Cardiac muscle cell (in vitro differentiated cells and primary cell): ENCODE results near the gene TM4SF20. TPM values are rescaled to one million over a fixed set of nuclear protein-coding genes. Genes with fewer than 3 reads are reported as not detected.

Experiments
- DNase-seq, 2 donors: peaks; one replicate each; pipeline versions ENCODE4 v3.0.0 to v3.0.0-alpha.2; 2010 to 2017; ENCODE audit warnings: low read depth in 1 of 2, low spot score in 1 of 2
- H3K27ac ChIP-seq: fragments of 200-600 bp; sonication (generic); 2 replicates; pipeline ENCODE4 v1.5.1; 2016
- H3K27me3 ChIP-seq: fragments of 200-600 bp; sonication (generic); 2 replicates; pipeline ENCODE4 v1.6.0; 2016; ENCODE audit warnings: control low read depth
- H3K36me3 ChIP-seq: fragments of 200-600 bp; sonication (generic); 2 replicates; pipeline ENCODE4 v1.5.1; 2016; ENCODE audit warnings: control low read depth
- H3K4me1 ChIP-seq: fragments of 200-600 bp; sonication (generic); 2 replicates; pipeline ENCODE4 v1.8.1; 2017; ENCODE audit warnings: low read depth, mild to moderate bottlenecking, mixed run types
- H3K4me3 ChIP-seq: fragments of 200-600 bp; sonication (generic); 2 replicates; pipeline ENCODE4 v1.5.1; 2016; ENCODE audit warnings: mild to moderate bottlenecking
- H3K9me3 ChIP-seq: fragments of 200-600 bp; sonication (generic); 2 replicates; pipeline ENCODE4 v1.5.1; 2017; ENCODE audit warnings: low read depth, mild to moderate bottlenecking, control low read depth
- CTCF ChIP-seq: IDR thresholded peaks from 2 replicates; pipeline ENCODE4 v1.5.1; 2012; ENCODE audit warnings: low read depth, mild to moderate bottlenecking, low read length
- polyA plus RNA-seq: library from polyadenylated mRNA; unstranded; fragments of >200 nt; fragmentation: Nextera tagmentation; extraction: Ambion mirVana; gene quantifications from 2 replicates; pipeline ENCODE4 v1.2.1, GENCODE V29; 2016
- total RNA-seq: library from RNA; depleted of rRNA; stranded (reverse); fragments of >200 nt; gene quantifications from 2 replicates; pipeline ENCODE4 v1.2.3, GENCODE V29; 2016

TM4SF20 gene
- total and polyA plus RNA-seq, 2 experiments from 2014 or later, result not detected

GRCh38 chr2:227323818-227324217, 55.3 kb downstream of the TM4SF20 start:
- no peaks in the 10 kb centered on the region for H3K36me3 ChIP-seq
- no peak overlapping the region for H3K4me3 ChIP-seq
- H3K4me1 ChIP-seq, result peaks cover 8% of the 10 kb centered on the region
- H3K9me3 ChIP-seq, result no peaks in the 10 kb centered on the region
- no peaks in the 10 kb centered on the region for H3K27me3 ChIP-seq
- no peak for TF ChIP-seq CTCF
- DNase-seq, result no peak
- H3K27ac ChIP-seq, result no peak overlapping the region

GRCh38 chr2:227322530-227323205, 56.4 kb downstream of the TM4SF20 start:
- Histone ChIP-seq H3K27ac (no peak overlapping the region), H3K27me3 (no peaks in the 10 kb centered on the region), H3K9me3 (no peaks in the 10 kb centered on the region), H3K4me1 (peaks cover 8% of the 10 kb centered on the region), H3K36me3 (no peaks in the 10 kb centered on the region), H3K4me3 (no peak overlapping the region)
- no peak for TF ChIP-seq CTCF
- no peak for DNase-seq

- no peak for DNase-seq
- TF ChIP-seq CTCF, result no peak
- H3K9me3 ChIP-seq, result no peaks in the 10 kb centered on the region
- no peaks in the 10 kb centered on the region for H3K4me1 ChIP-seq
- H3K27me3 ChIP-seq, result no peaks in the 10 kb centered on the region
- no peak overlapping the region for H3K4me3 ChIP-seq
- H3K36me3 ChIP-seq, result no peaks in the 10 kb centered on the region
- H3K27ac ChIP-seq, result no peak overlapping the region
Measured at GRCh38 chr2:227320305-227321094, 58.6 kb downstream of the TM4SF20 start.

- no peaks in the 10 kb centered on the region for H3K4me1 ChIP-seq
- no peak for TF ChIP-seq CTCF
- DNase-seq, result no peak
- H3K27ac ChIP-seq, result no peak overlapping the region
- H3K9me3 ChIP-seq, result no peaks in the 10 kb centered on the region
- H3K4me3 ChIP-seq, result no peak overlapping the region
- H3K27me3 ChIP-seq, result no peaks in the 10 kb centered on the region
- no peaks in the 10 kb centered on the region for H3K36me3 ChIP-seq
Measured at GRCh38 chr2:227317834-227318233, 61.3 kb downstream of the TM4SF20 start.

- H3K27me3 ChIP-seq, result no peaks in the 10 kb centered on the region
- H3K27ac ChIP-seq, result no peak overlapping the region
- no peak for TF ChIP-seq CTCF
- H3K9me3 ChIP-seq, result no peaks in the 10 kb centered on the region
- no peaks in the 10 kb centered on the region for H3K36me3 ChIP-seq
- H3K4me3 ChIP-seq, result no peak overlapping the region
- H3K4me1 ChIP-seq, result no peaks in the 10 kb centered on the region
- DNase-seq, result no peak
Measured at GRCh38 chr2:227313310-227313709, 65.8 kb downstream of the TM4SF20 start.
